HG02981 (cell line): ENCODE data around the gene CCR2.
"Not testable (repeated sequence)": the region's sequence is repeated elsewhere in the genome, so short reads cannot be mapped to it uniquely, and the experiment has no call there.

Experiments
- ATAC-seq: cut with Tn5 transposase; IDR thresholded peaks from one replicate; pipeline ENCODE4 v1.9.1; 2021; ENCODE audit warnings: mild to moderate bottlenecking, moderate library complexity; ENCODE audit not compliant: unreplicated experiment

The CCR2 gene

GRCh38 chr3:46400846-46401245 lies 46.9 kb downstream of the CCR2 start:
- ATAC-seq = no peak

- ATAC-seq = no peak
Observed at GRCh38 chr3:46401579-46401978, 47.7 kb downstream of the CCR2 start.

GRCh38 chr3:46402902-46403301 lies 49.0 kb downstream of the CCR2 start:
- not testable (repeated sequence) for ATAC-seq

- no peak for ATAC-seq
Observed at GRCh38 chr3:46405301-46406019, 51.5 kb downstream of the CCR2 start.

GRCh38 chr3:46406443-46406787 lies 52.5 kb downstream of the CCR2 start:
- ATAC-seq = no peak

- ATAC-seq = no peak
Observed at GRCh38 chr3:46406788-46407611, 53.1 kb downstream of the CCR2 start, which contains the start of the genes CCR5AS and CCRL2. Gene CCR5AS (minus strand): TSS chr3:46407066. Gene CCRL2 (plus strand): TSS chr3:46407259. CDS start chr3:46408080, 821 bp downstream.

GRCh38 chr3:46407970-46408369 lies 54.1 kb downstream of the CCR2 start:
- no peak for ATAC-seq

- no peak for ATAC-seq
Observed at GRCh38 chr3:46408853-46409252, 54.9 kb downstream of the CCR2 start.

- ATAC-seq = no peak
Observed at GRCh38 chr3:46409739-46410489, 56.0 kb downstream of the CCR2 start.
